Right renal pelvis (tissue), 4 donors: ENCODE data around the gene BTBD7. TPM values are rescaled to one million over a fixed set of nuclear protein-coding genes. Genes with fewer than 3 reads are reported as not detected.

ENCODE experiments used
- DNase-seq, 4 donors: peaks; one replicate each; pipeline ENCODE4 v3.0.0-alpha.2; 2013; ENCODE audit warnings: low read depth in 4 of 4, low spot score in 3 of 4, missing footprints in 1 of 4
- polyA plus RNA-seq, 4 donors: library from polyadenylated mRNA; unstranded; fragments of 120-200 nt; gene quantifications; one replicate each; pipeline ENCODE4 v1.2.1, GENCODE V29; 2013; ENCODE audit not compliant: insufficient read length in 4 of 4

BTBD7 gene
- polyA plus RNA-seq, 4 donors: 43.3 to 56.3 (median 53.2) TPM

- no peak for DNase-seq
These were observed 27.0 kb downstream of the BTBD7 start for GRCh38 chr14:93305725-93306418.

GRCh38 chr14:93304771-93305170 lies 28.1 kb downstream of the BTBD7 start:
- DNase-seq: no peak

- no peak for DNase-seq
These were observed 29.2 kb downstream of the BTBD7 start for GRCh38 chr14:93303659-93304058.

- DNase-seq: no peak
These were observed 29.9 kb downstream of the BTBD7 start for GRCh38 chr14:93302688-93303581.

GRCh38 chr14:93301821-93302447 lies 30.9 kb downstream of the BTBD7 start:
- peak in 2 of 4 donors; percentile 14 to 36 for DNase-seq

GRCh38 chr14:93299866-93300265 lies 33.0 kb downstream of the BTBD7 start:
- no peak for DNase-seq

- no peak for DNase-seq
These were observed 33.4 kb downstream of the BTBD7 start for GRCh38 chr14:93299416-93299815.

GRCh38 chr14:93295541-93296220 lies 37.2 kb downstream of the BTBD7 start:
- no peak for DNase-seq

GRCh38 chr14:93286212-93286890 lies 46.5 kb downstream of the BTBD7 start:
- DNase-seq: no peak

- DNase-seq: no peak
These were observed 47.8 kb downstream of the BTBD7 start for GRCh38 chr14:93285044-93285443.

GRCh38 chr14:93281937-93282336 lies 50.9 kb downstream of the BTBD7 start:
- no peak for DNase-seq

- DNase-seq: no peak
These were observed 52.1 kb downstream of the BTBD7 start for GRCh38 chr14:93280743-93281142.

GRCh38 chr14:93276031-93276716 lies 56.7 kb downstream of the BTBD7 start:
- no peak for DNase-seq

- no peak for DNase-seq
These were observed 58.6 kb downstream of the BTBD7 start for GRCh38 chr14:93274055-93274806.

- DNase-seq: no peak
These were observed 61.7 kb downstream of the BTBD7 start for GRCh38 chr14:93271111-93271510.

- no peak for DNase-seq
These were observed 63.3 kb downstream of the BTBD7 start for GRCh38 chr14:93269341-93270068.

GRCh38 chr14:93268406-93268805 lies 64.4 kb downstream of the BTBD7 start:
- DNase-seq: no peak

- no peak for DNase-seq
These were observed 65.6 kb downstream of the BTBD7 start for GRCh38 chr14:93267149-93267711.
